Neutrophil (primary cell): ENCODE results near the gene FXYD3.

ENCODE experiments used
- H3K27ac ChIP-seq: fragments of 200-600 bp; sonication (generic); 2 replicates; pipeline ENCODE4 v1.5.1; 2016; ENCODE audit warnings: mild to moderate bottlenecking, moderate library complexity
- H3K27me3 ChIP-seq: fragments of 200-600 bp; sonication (generic); 2 replicates; pipeline ENCODE4 v1.6.0; 2016; ENCODE audit warnings: mild to moderate bottlenecking
- H3K36me3 ChIP-seq: fragments of 200-600 bp; sonication (generic); 2 replicates; pipeline ENCODE4 v1.5.1; 2017
- H3K4me1 ChIP-seq, 2 experiments: fragments of 200-600 bp in 1 of 2; sonication (generic) in 1 of 2; 1 replicate in 1 of 2; 2 replicates in 1 of 2; pipeline versions ENCODE4 v1.5.1 to v1.6.1; 2013 to 2016; ENCODE audit warnings: low read depth in 1 of 2, low read length in 1 of 2, mild to moderate bottlenecking in 1 of 2, moderate library complexity in 1 of 2; ENCODE audit not compliant: control insufficient read depth in 1 of 2, insufficient read depth in 1 of 2
- H3K4me3 ChIP-seq, 2 experiments: fragments of 200-600 bp in 1 of 2; sonication (generic) in 1 of 2; 1 replicate in 1 of 2; 2 replicates in 1 of 2; pipeline ENCODE4 v1.5.1; 2013 to 2016; ENCODE audit warnings: low read depth in 1 of 2, low read length in 1 of 2, mild to moderate bottlenecking in 1 of 2, moderate library complexity in 1 of 2
- H3K9me3 ChIP-seq: fragments of 200-600 bp; sonication (generic); 2 replicates; pipeline ENCODE4 v1.5.1; 2016
- CTCF ChIP-seq: fragments of 200-600 bp; sonication (generic); IDR thresholded peaks from 2 replicates; pipeline ENCODE4 v1.5.1; 2016; ENCODE audit warnings: antibody characterized with exemption

Gene FXYD3

GRCh38 chr19:35081201-35081600 is 34.4 kb upstream of the FXYD3 start:
- no peak overlapping the region for H3K4me3 ChIP-seq
- H3K9me3 ChIP-seq, result no peaks in the 10 kb centered on the region
- no peak for TF ChIP-seq CTCF
- no peak overlapping the region for H3K27ac ChIP-seq
- H3K36me3 ChIP-seq, result no peaks in the 10 kb centered on the region
- H3K27me3 ChIP-seq, result no peaks in the 10 kb centered on the region
- H3K4me1 ChIP-seq, result no peaks in the 10 kb centered on the region

GRCh38 chr19:35083691-35084508 is 31.7 kb upstream of the FXYD3 start:
- Histone ChIP-seq H3K27me3 (no peaks in the 10 kb centered on the region), H3K4me1 (no peaks in the 10 kb centered on the region), H3K27ac (no peak overlapping the region), H3K4me3 (no peak overlapping the region), H3K9me3 (no peaks in the 10 kb centered on the region), H3K36me3 (no peaks in the 10 kb centered on the region)
- no peak for TF ChIP-seq CTCF

GRCh38 chr19:35084509-35084762 is 31.2 kb upstream of the FXYD3 start:
- Histone ChIP-seq H3K27ac (no peak overlapping the region), H3K27me3 (peaks cover 5% of the 10 kb centered on the region), H3K4me3 (no peak overlapping the region), H3K36me3 (no peaks in the 10 kb centered on the region), H3K4me1 (no peaks in the 10 kb centered on the region), H3K9me3 (no peaks in the 10 kb centered on the region)
- no peak for TF ChIP-seq CTCF

- no peak for TF ChIP-seq CTCF
- Histone ChIP-seq H3K4me3 (no peak overlapping the region), H3K36me3 (no peaks in the 10 kb centered on the region), H3K4me1 (no peaks in the 10 kb centered on the region), H3K27ac (no peak overlapping the region), H3K27me3 (peaks cover 20% of the 10 kb centered on the region), H3K9me3 (no peaks in the 10 kb centered on the region)
These were observed 29.7 kb upstream of the FXYD3 start for GRCh38 chr19:35085947-35086346.

GRCh38 chr19:35086455-35086854 is 29.2 kb upstream of the FXYD3 start:
- no peaks in the 10 kb centered on the region for H3K36me3 ChIP-seq
- no peaks in the 10 kb centered on the region for H3K9me3 ChIP-seq
- TF ChIP-seq CTCF, result no peak
- no peak overlapping the region for H3K4me3 ChIP-seq
- peaks cover 25% of the 10 kb centered on the region for H3K27me3 ChIP-seq
- H3K4me1 ChIP-seq, result no peaks in the 10 kb centered on the region
- H3K27ac ChIP-seq, result no peak overlapping the region
